Fibroblast of the aortic adventitia (primary cell): ENCODE data around the gene MEA1. TPM values are rescaled to one million over a fixed set of nuclear protein-coding genes. Genes with fewer than 3 reads are reported as not detected.
A peak's percentile ranks its signal among the peaks of the same experiment; 100 is the strongest.

Experiments used
- DNase-seq: peaks from one replicate; pipeline ENCODE4 v3.0.0-alpha.2; 2010; ENCODE audit warnings: low read depth
- H3K4me3 ChIP-seq: 2 replicates; pipeline ENCODE4 v1.5.1; 2011; ENCODE audit warnings: low read depth, mild to moderate bottlenecking, control low read depth, low read length, moderate library complexity
- total RNA-seq: library from RNA; depleted of rRNA; stranded (reverse); fragments of >200 nt; gene quantifications from 2 replicates; pipeline ENCODE4 v1.2.3, GENCODE V29; 2012; ENCODE audit warnings: low replicate concordance
- TF ChIP-seq, protein P1 (sequence below): IDR thresholded peaks from 2 replicates; pipeline ENCODE4 v1.5.1; 2011; ENCODE audit warnings: mild to moderate bottlenecking, low read length, control low read depth, inconsistent platforms; ENCODE audit not compliant: insufficient read depth

Gene MEA1
- total RNA-seq, 1 donor = 71.8 TPM

DNA sequence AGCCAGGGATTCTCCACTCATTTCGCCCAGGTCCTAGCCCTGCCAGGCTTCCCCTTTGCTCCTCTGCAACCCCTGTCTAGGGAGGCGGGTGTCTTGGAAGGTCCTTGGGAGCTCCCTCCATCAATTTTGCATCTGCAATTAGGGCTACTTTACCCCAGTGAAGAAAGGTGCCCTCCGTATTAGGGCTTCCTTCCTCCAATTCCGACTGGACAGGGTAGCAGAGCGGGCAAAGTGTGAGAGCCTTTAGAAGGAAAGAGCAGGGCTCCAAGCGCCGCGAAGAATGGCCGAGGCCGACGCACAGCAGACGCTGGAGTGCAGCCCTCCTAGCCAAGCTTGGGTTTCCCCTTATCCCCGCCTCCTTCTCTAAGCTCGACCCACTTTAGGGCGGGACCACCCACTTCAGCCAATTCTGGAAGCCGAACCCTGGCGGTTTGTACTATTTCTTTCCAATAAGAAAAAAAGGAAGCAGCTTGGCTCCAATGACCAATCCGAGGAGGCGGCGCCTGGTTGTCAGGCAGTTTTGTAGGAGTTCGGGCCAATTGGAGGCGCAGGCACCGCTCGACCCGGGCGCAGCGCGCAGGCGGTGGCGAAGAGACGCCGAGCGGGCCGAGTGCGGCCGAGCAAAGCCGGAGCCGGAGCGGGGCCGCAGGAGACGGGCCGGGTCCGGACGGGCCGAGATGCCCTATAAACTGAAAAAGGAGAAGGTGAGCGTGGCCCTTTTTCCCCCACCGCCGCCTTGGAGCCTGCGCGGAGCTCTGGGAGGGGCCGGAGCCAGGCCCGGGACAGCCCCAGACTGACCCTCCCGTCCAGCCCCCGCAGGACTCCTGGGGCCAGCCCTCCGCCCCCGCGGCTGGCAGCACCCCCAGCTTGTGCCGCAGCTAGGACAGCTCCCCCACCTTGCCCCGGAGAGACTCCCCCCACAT lies 29.5 kb downstream of the MEA1 start, which contains the start of gene PPP2R5D:
Gene PPP2R5D (plus strand): TSS at position 570 of the 923 bp plus-strand sequence. CDS start 108 bp downstream, at position 678.
- peak within 1 kb of the TSS; percentile 79 for H3K4me3 ChIP-seq
- DNase-seq = peak; percentile 99
- TF ChIP-seq, protein P1, sequence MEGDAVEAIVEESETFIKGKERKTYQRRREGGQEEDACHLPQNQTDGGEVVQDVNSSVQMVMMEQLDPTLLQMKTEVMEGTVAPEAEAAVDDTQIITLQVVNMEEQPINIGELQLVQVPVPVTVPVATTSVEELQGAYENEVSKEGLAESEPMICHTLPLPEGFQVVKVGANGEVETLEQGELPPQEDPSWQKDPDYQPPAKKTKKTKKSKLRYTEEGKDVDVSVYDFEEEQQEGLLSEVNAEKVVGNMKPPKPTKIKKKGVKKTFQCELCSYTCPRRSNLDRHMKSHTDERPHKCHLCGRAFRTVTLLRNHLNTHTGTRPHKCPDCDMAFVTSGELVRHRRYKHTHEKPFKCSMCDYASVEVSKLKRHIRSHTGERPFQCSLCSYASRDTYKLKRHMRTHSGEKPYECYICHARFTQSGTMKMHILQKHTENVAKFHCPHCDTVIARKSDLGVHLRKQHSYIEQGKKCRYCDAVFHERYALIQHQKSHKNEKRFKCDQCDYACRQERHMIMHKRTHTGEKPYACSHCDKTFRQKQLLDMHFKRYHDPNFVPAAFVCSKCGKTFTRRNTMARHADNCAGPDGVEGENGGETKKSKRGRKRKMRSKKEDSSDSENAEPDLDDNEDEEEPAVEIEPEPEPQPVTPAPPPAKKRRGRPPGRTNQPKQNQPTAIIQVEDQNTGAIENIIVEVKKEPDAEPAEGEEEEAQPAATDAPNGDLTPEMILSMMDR = no peak

DNA sequence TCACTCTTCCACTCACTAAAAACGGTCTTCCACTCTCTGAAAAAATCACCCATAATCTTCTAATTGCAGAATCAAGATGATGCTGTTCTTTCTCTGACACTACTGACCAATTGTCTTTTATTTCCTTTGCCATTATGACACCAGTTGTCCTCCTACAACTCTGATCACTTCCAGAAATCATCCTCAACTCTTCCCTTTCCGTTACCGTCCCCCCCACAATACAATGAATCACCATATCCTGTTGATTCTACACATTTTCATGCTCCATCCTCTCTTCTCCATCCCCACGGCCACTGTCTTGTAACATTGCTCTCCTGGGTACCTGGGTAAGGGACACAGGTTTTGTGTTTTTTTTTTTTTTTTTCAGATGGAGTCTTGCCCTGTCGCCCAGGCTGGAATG lies 31.9 kb downstream of the MEA1 start:
- no peak for DNase-seq
- TF ChIP-seq, protein P1 = no peak
- no peak overlapping the region for H3K4me3 ChIP-seq

DNA sequence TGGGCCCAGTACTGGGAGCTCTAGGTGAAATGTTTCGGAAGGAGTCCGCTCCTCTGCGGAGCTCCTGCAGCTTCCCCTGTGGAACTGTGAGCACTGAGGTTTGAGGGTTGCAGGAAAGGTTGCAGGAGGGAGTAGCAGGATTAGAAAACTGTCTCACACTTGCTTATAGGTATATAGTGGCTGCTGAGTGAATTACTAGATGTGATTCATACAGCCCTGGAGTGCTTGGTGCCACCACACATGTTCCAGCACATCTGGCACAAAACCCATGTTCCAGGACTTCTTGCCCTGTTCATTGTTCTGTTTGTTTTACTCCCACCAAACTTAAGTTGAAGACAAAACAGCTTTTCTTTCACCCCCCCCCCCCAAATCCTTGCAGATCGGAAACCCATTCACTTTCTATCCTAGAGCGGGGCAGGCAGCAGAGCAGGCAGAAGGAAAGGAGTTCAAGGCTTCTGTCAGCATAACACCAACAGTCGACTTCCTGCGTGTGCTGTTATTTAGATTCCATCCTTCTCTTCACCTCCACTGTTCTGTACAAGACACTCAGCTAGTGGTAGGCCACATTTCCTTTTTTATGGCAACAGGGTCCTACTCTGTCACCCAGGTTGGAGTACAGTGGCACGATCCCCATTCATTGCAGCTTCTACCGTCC lies 34.1 kb downstream of the MEA1 start:
- peak overlapping the region; percentile 82 for H3K4me3 ChIP-seq
- TF ChIP-seq, protein P1 = no peak
- DNase-seq = peak; percentile 31

DNA sequence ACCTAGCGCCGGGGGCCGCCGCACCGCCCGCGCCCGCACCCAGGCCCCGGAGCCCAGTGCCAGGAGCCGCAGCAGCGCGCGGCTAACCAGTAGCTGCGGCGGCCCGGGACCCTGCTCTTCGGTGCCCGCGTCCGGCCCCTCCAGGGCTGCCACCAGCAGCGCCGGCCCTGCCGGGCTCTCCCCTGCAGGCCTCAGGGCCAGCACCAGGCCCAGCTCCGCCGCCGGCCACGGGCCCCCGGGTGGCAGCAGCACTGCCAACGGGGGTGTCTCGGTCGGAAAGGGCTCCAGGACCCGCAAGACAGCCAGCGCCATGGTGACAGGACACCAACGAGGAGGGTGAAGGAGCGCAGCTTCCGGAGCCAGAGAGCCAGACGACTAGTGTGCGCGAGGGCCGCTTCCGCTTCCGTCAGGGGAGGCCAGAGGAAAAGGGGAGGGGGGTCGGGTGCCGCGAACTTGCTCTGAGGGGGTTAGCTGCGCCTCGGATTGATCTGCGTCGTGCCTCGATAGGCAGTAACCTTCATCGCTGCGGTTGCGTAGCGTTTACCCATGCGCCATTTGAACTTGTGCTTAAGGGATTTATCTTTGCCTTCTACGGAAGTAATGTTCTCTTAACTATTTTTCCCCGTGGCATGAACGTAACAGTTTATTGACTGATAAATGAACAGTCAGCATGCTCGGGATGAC lies 34.8 kb downstream of the MEA1 start, which contains the start of gene PEX6:
Gene PEX6 (minus strand): TSS at position 343 of the 684 bp plus-strand sequence. CDS start 31 bp downstream, at position 312.
- H3K4me3 ChIP-seq = peak within 1 kb of the TSS; percentile 82
- TF ChIP-seq, protein P1 = no peak
- DNase-seq = peak; percentile 72

DNA sequence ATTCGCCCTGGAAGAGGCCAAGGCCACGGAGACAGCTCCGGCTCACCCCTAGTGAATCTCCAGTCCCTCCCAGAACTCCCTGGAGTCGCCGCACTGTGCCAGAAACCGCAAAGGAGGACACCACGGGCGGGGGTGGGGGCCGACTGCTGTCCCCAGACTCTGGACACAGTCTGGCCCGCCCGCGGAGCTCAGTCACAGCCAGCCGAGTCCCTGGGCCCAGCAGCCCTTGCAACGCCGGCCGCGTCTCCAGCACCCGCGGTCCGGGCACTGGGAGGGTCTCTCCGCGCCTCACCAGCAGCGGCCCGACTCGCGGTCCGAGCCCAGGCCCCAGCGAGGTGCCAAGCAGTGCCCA lies 35.3 kb downstream of the MEA1 start:
- no peak for DNase-seq
- H3K4me3 ChIP-seq = peak overlapping the region; percentile 82
- TF ChIP-seq, protein P1 = no peak

DNA sequence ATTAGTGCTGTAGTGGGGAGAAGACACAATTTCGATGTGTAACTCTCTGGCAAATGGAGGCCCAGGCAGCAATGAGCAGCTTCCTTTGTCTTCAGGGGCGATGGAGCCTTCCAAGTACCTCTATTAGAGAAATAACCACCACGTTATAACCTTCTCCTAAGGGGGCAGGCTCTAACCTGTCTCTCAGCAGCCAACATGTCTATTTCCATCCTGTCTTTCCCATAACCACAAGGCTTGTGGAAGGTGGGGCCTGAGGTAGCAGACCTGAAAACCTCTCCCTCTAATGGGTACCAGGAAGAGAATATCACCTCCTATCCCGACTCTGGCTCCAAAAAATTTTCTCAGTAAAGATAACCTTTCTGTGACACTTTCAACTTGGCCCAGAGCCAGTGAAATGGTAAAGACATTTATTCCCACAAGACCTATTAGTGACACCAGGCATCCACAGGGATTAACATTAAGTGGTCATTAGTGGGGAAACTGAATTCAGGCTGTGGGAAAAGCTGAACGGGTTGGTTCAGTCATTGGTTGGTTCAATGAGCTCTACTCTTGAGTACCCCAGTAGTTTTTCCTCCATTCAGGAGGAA lies 38.7 kb downstream of the MEA1 start:
- DNase-seq = no peak
- TF ChIP-seq, protein P1 = no peak
- no peak overlapping the region for H3K4me3 ChIP-seq
